Measurements from ENCODE around the gene ATP2A3.

Gene ATP2A3

DNA sequence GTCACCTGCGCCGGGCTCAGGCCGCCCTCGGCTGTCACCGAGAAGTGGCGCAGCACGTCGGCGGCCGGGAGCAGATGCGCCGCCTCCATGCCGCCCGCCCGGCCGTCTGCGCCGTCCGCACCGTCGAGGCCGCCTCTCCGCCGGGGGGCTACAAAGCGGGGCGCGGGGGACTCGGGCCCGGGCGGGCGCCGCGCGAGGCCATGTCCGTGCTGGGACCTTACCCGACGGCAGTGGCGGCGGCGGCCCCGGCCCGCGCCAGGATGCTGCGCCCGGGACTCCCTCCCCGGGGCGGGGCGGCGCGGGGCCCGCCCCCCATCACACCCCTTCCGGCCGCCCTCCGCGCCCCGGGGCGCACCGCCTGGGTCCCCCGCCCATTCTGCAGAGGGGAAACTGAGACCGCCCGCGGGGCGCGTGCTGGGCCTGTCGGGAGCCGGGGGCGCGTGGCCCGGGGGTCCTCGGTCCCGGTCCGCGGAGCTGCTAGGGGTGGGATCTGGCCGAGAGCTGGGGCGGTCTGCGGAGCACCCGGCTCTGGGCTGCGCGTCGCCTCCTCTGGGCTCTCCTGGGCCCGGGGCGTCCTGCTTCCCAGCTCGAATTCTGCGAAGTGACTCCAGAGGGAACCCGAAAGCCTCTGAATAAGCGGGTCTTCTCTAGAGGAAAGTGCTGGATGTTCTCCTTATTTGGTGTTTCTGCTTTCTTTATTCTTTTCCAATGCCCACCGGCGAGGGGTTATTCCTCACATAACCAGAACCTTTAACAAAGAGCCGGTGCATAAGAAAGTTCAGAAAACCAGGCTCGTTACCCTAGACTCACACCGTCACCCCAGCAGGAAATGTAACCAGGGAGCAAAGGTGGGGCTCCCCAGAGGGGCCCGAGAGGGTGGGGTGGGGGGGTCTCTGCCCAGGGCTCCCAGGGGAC is at the start of gene ATP2A3:
Gene ATP2A3, minus strand, starts transcription at position 235 of the 915 bp plus-strand sequence. Its CDS starts 146 bp downstream, at position 89.
- Mint-ChIP-seq H3K4me3 (peak within 1 kb of the TSS; percentile 73), H3K27me3 (ENCODE audit: low read depth, poor library complexity) (peaks cover 91% of the 10 kb centered on the region), H3K27ac (no peak within 1 kb of the TSS), H3K36me3 (ENCODE audit: low read depth) (no peaks in the 10 kb centered on the region), H3K9me3 (no peaks in the 10 kb centered on the region), H3K4me1 (peaks cover 23% of the 10 kb centered on the region)
- DNase-seq = no peak
- TF ChIP-seq, protein P1, sequence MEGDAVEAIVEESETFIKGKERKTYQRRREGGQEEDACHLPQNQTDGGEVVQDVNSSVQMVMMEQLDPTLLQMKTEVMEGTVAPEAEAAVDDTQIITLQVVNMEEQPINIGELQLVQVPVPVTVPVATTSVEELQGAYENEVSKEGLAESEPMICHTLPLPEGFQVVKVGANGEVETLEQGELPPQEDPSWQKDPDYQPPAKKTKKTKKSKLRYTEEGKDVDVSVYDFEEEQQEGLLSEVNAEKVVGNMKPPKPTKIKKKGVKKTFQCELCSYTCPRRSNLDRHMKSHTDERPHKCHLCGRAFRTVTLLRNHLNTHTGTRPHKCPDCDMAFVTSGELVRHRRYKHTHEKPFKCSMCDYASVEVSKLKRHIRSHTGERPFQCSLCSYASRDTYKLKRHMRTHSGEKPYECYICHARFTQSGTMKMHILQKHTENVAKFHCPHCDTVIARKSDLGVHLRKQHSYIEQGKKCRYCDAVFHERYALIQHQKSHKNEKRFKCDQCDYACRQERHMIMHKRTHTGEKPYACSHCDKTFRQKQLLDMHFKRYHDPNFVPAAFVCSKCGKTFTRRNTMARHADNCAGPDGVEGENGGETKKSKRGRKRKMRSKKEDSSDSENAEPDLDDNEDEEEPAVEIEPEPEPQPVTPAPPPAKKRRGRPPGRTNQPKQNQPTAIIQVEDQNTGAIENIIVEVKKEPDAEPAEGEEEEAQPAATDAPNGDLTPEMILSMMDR (IDR thresholded peaks at IDR 0.05) = no peak

GRCh38 chr17:4010754-4011153 is 46.5 kb upstream of the ATP2A3 start:
- peaks cover 71% of the 10 kb centered on the region for H3K36me3 Mint-ChIP-seq (ENCODE audit: low read depth)
- no peaks in the 10 kb centered on the region for H3K9me3 Mint-ChIP-seq
- TF ChIP-seq, protein P1 (IDR thresholded peaks at IDR 0.05) = no peak
- peaks cover 39% of the 10 kb centered on the region for H3K4me1 Mint-ChIP-seq
- DNase-seq = no peak
- no peak overlapping the region for H3K27ac Mint-ChIP-seq
- no peaks in the 10 kb centered on the region for H3K27me3 Mint-ChIP-seq (ENCODE audit: low read depth, poor library complexity)
- H3K4me3 Mint-ChIP-seq = no peak overlapping the region

DNA sequence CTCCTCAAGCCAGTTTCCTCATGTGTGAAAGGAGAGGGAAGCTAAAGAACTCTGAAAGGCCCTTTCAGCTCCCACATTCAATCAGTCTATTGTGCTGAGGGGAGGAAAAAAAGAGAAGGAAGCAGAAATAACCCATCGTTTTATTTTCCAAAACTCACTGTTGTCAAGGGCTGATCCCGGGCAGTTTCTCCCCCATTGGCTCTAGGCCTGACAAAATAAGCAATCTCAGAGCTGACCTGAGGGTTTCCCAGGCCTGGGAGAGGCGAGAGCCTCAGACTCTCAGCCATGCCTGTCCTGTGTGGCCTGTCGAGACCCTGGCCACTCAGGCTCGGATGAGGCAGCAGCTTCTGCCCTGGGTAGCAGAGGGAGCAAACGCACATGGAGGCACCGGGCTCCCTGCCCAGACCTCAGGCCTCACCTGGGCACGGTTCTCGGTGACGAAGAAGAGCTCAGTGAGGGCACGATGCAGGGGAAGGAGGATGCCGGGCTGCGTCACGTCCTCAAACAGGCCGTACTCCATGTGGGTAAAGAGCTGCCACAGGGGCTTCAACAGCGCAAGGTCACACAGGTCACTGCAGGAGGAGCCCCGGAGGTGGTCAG is 45.0 kb upstream of the ATP2A3 start:
- H3K4me3 Mint-ChIP-seq = no peak overlapping the region
- H3K9me3 Mint-ChIP-seq = no peaks in the 10 kb centered on the region
- H3K27me3 Mint-ChIP-seq (ENCODE audit: low read depth, poor library complexity) = peaks cover 5% of the 10 kb centered on the region
- peaks cover 41% of the 10 kb centered on the region for H3K4me1 Mint-ChIP-seq
- DNase-seq = no peak
- peak overlapping the region; percentile 42 for H3K27ac Mint-ChIP-seq
- TF ChIP-seq, protein P1 (IDR thresholded peaks at IDR 0.05) = no peak
- H3K36me3 Mint-ChIP-seq (ENCODE audit: low read depth) = peaks cover 64% of the 10 kb centered on the region

- no peak overlapping the region for H3K4me3 Mint-ChIP-seq
- H3K27ac Mint-ChIP-seq = no peak overlapping the region
- peaks cover 57% of the 10 kb centered on the region for H3K36me3 Mint-ChIP-seq (ENCODE audit: low read depth)
- DNase-seq = no peak
- TF ChIP-seq, protein P1 (IDR thresholded peaks at IDR 0.05) = no peak
- peaks cover 40% of the 10 kb centered on the region for H3K4me1 Mint-ChIP-seq
- H3K27me3 Mint-ChIP-seq (ENCODE audit: low read depth, poor library complexity) = peaks cover 5% of the 10 kb centered on the region
- H3K9me3 Mint-ChIP-seq = no peaks in the 10 kb centered on the region
Observed at GRCh38 chr17:4008441-4009185, 44.4 kb upstream of the ATP2A3 start.

DNA sequence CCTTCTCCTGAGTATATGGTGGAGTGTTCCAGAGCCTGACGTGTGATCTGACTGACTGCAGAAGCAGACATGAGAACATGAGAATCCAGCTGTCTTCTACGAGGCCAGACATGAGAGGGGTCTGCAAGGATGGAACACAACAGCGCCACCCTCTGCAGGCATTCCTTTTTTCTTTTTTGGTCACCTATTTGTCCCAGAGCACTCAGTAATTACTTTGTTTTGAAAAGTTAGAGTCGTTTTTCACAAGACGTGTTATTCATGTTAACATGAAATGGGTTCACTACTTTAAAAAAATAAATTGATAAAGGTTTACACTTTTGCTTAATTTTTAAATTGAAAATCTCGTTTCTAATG is 43.8 kb upstream of the ATP2A3 start:
- TF ChIP-seq, protein P1 (IDR thresholded peaks at IDR 0.05) = no peak
- Mint-ChIP-seq H3K4me3 (no peak overlapping the region), H3K27ac (no peak overlapping the region), H3K27me3 (ENCODE audit: low read depth, poor library complexity) (peaks cover 9% of the 10 kb centered on the region), H3K4me1 (peaks cover 45% of the 10 kb centered on the region), H3K9me3 (no peaks in the 10 kb centered on the region), H3K36me3 (ENCODE audit: low read depth) (peaks cover 52% of the 10 kb centered on the region)
- DNase-seq = no peak
